SU-DHL-6 (cell line): ENCODE results near the gene ZNF579.

Experiments used
- H2AFZ ChIP-seq: fragments of 200-600 bp; sonication (generic); 2 replicates; pipeline ENCODE4 v1.6.1; 2014; ENCODE audit warnings: low read depth, mild to moderate bottlenecking, moderate library complexity, mixed read lengths, antibody characterized with exemption, low read length; ENCODE audit not compliant: severe bottlenecking
- H3F3A ChIP-seq: fragments of 200-600 bp; shearing (Covaris generic); 2 replicates; pipeline ENCODE4 v1.6.0; 2016; ENCODE audit warnings: antibody characterized with exemption, mild to moderate bottlenecking; ENCODE audit not compliant: insufficient read depth
- H3K27ac ChIP-seq: fragments of 200-600 bp; sonication (generic); 2 replicates; pipeline ENCODE4 v1.5.1; 2016; ENCODE audit warnings: low read depth, mild to moderate bottlenecking, low read length, moderate library complexity, mixed read lengths
- H3K27me3 ChIP-seq: fragments of 200-600 bp; sonication (generic), shearing (Covaris generic); 2 replicates; pipeline ENCODE4 v1.6.0; 2014; ENCODE audit warnings: mild to moderate bottlenecking, low read length
- H3K36me3 ChIP-seq: fragments of 200-600 bp; sonication (generic); 2 replicates; pipeline ENCODE4 v1.6.1; 2014; ENCODE audit warnings: mild to moderate bottlenecking, low read length, mixed read lengths
- H3K4me2 ChIP-seq: fragments of 300-600, 200-600 bp; shearing (Covaris generic), sonication (generic); 2 replicates; pipeline ENCODE4 v1.6.0; 2014; ENCODE audit warnings: low read length, low read depth, mild to moderate bottlenecking; ENCODE audit not compliant: poor library complexity, severe bottlenecking
- H3K4me3 ChIP-seq: fragments of 200-600 bp; sonication (generic); 2 replicates; pipeline ENCODE4 v1.5.1; 2014; ENCODE audit warnings: antibody characterized with exemption, low read length, mild to moderate bottlenecking, mixed read lengths; ENCODE audit not compliant: insufficient read depth, poor library complexity, severe bottlenecking
- H3K79me2 ChIP-seq: fragments of 200-600 bp; sonication (generic); 2 replicates; pipeline ENCODE4 v1.6.1; 2014; ENCODE audit warnings: mild to moderate bottlenecking, low read length, moderate library complexity; ENCODE audit not compliant: insufficient read depth
- H3K9ac ChIP-seq: fragments of 200-600 bp; sonication (generic); 2 replicates; pipeline ENCODE4 v1.7.0; 2014; ENCODE audit warnings: mild to moderate bottlenecking, low read length
- H3K9me2 ChIP-seq: fragments of 200-600 bp; sonication (generic); replicated peaks from 2 replicates; pipeline ENCODE4 v1.6.1; 2014; ENCODE audit warnings: low read length; ENCODE audit not compliant: insufficient read depth
- H3K9me3 ChIP-seq: fragments of 200-600 bp; sonication (generic); 2 replicates; pipeline ENCODE4 v1.6.1; 2014; ENCODE audit warnings: low read length, mixed read lengths; ENCODE audit not compliant: insufficient read depth
- H4K20me1 ChIP-seq: fragments of 200-600 bp; sonication (generic); 2 replicates; pipeline ENCODE4 v1.6.1; 2014; ENCODE audit warnings: low read depth, mild to moderate bottlenecking, antibody characterized with exemption, low read length, moderate library complexity, mixed read lengths
- CTCF ChIP-seq: fragments of 200-600 bp; sonication (generic); IDR thresholded peaks from one replicate; pipeline ENCODE4 v1.5.1; 2017; ENCODE audit warnings: antibody characterized with exemption, mild to moderate bottlenecking, low read length, moderate library complexity; ENCODE audit not compliant: insufficient read depth, poor library complexity, severe bottlenecking
- EZH2phosphoT487 ChIP-seq: fragments of 200-600 bp; sonication (generic), shearing (Covaris generic); conservative IDR thresholded peaks from 2 replicates; pipeline ENCODE4 v1.6.1; 2018; ENCODE audit warnings: mild to moderate bottlenecking, antibody characterized with exemption, low read length, moderate library complexity, mixed read lengths

Gene ZNF579

GRCh38 chr19:55544014-55544413, 36.6 kb downstream of the ZNF579 start:
- Histone ChIP-seq H3K27ac (no peak overlapping the region), H3K4me3 (no peak overlapping the region), H3K4me2 (no peak overlapping the region), H3K27me3 (no peaks in the 10 kb centered on the region), H3K9ac (no peak overlapping the region), H2AFZ (no peak overlapping the region), H3K9me2 (no peaks in the 10 kb centered on the region), H3F3A (no peaks in the 10 kb centered on the region), H4K20me1 (no peaks in the 10 kb centered on the region), H3K79me2 (no peaks in the 10 kb centered on the region), H3K9me3 (no peaks in the 10 kb centered on the region), H3K36me3 (no peaks in the 10 kb centered on the region)
- no peak for TF ChIP-seq CTCF
- no peak for TF ChIP-seq EZH2phosphoT487

GRCh38 chr19:55543567-55543966, 37.1 kb downstream of the ZNF579 start:
- H3K79me2 ChIP-seq = no peaks in the 10 kb centered on the region
- no peak overlapping the region for H2AFZ ChIP-seq
- no peaks in the 10 kb centered on the region for H3K36me3 ChIP-seq
- no peaks in the 10 kb centered on the region for H3K27me3 ChIP-seq
- no peak overlapping the region for H3K4me2 ChIP-seq
- no peak overlapping the region for H3K9ac ChIP-seq
- no peaks in the 10 kb centered on the region for H4K20me1 ChIP-seq
- H3F3A ChIP-seq = no peaks in the 10 kb centered on the region
- H3K9me2 ChIP-seq = no peaks in the 10 kb centered on the region
- TF ChIP-seq CTCF (no peak), EZH2phosphoT487 (no peak)
- no peaks in the 10 kb centered on the region for H3K9me3 ChIP-seq
- no peak overlapping the region for H3K27ac ChIP-seq
- H3K4me3 ChIP-seq = no peak overlapping the region

GRCh38 chr19:55542292-55542855, 38.3 kb downstream of the ZNF579 start:
- no peaks in the 10 kb centered on the region for H3K27me3 ChIP-seq
- H3K9ac ChIP-seq = no peak overlapping the region
- H3F3A ChIP-seq = no peaks in the 10 kb centered on the region
- no peak overlapping the region for H3K4me2 ChIP-seq
- H3K27ac ChIP-seq = no peak overlapping the region
- no peak overlapping the region for H3K4me3 ChIP-seq
- no peaks in the 10 kb centered on the region for H3K9me2 ChIP-seq
- H4K20me1 ChIP-seq = no peaks in the 10 kb centered on the region
- no peaks in the 10 kb centered on the region for H3K79me2 ChIP-seq
- H3K36me3 ChIP-seq = no peaks in the 10 kb centered on the region
- TF ChIP-seq EZH2phosphoT487 (no peak), CTCF (no peak)
- no peaks in the 10 kb centered on the region for H3K9me3 ChIP-seq
- no peak overlapping the region for H2AFZ ChIP-seq
